ENCODE data around the gene DUSP7.

DUSP7 gene, protein sequence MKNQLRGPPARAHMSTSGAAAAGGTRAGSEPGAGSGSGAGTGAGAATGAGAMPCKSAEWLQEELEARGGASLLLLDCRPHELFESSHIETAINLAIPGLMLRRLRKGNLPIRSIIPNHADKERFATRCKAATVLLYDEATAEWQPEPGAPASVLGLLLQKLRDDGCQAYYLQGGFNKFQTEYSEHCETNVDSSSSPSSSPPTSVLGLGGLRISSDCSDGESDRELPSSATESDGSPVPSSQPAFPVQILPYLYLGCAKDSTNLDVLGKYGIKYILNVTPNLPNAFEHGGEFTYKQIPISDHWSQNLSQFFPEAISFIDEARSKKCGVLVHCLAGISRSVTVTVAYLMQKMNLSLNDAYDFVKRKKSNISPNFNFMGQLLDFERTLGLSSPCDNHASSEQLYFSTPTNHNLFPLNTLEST

DNA sequence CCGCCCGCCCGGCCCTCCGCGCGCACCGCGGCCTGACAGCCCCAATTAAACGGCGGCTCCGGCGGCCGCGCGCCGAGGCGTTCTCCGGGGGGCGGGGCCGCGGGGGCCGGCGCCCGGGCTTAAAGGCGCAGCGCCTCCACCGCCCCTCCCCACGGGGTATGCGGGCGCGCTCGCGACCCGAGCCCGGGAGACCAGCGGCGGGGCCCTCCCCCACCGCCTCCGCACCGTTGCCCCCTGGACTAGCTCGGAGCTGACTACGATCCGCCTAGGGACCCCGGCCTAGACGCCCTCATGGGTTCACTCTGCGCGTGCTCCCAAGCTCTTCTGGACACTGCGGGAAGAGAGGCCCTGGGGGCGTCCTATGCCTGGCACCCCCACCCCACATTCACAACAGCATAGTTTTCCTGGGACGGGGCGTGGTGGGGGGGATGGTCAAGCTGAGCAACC lies at the start of gene DUSP7:
Gene DUSP7 (minus strand): TSS at position 51 of the 447 bp plus-strand sequence. CDS start 205 bp downstream, outside the sequence.
- DNase-seq (ENCODE audit: low read depth in 2 of 3, low spot score in 2 of 3), result peak; percentile 36 to 54 (median 44)

DNA sequence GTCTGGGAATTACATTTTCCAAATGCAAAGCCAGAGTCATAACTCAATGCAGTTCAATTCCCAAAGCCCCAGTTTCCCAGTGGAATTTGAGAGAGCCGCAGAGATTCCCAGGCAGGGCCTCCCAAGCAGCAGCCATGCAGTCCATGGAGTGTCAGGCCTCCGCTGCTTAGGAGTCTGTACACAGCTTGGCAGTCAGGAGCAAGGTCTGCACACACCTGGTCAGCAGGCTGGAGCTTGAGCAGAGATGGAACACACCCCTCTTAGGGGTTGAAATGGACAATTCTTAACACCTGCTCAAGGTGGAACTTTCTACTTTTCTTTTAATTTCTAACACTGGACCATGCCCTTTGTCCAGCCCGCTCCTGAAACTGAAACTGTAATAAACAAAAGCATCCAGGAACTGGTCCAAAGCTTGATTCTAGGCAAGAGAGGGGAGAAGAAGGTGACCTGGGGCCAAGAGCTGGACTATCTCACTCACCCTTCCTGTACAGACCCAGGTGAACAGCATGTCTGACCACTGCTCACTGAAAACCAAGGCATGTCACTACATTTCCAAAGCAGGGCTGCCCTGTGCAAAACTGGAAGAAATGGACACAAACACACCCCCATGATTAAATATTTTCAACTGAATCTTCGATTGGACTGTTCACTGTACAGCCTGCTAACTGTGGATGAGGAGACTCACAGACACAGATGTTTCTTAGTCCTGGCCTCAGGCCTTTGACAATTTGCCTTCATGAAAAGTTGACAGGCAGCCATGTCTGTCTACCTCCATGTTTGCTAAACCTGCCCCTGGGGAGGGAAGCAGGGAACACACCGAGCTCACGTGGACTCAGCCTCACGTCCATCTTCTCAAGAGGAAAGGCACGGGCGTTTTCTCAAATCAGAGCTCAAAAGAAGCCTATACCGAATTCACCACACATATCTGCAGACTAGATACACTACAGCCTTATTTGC lies 48.6 kb upstream of the DUSP7 start:
- DNase-seq (ENCODE audit: low read depth in 2 of 3, low spot score in 2 of 3), result no peak

DNA sequence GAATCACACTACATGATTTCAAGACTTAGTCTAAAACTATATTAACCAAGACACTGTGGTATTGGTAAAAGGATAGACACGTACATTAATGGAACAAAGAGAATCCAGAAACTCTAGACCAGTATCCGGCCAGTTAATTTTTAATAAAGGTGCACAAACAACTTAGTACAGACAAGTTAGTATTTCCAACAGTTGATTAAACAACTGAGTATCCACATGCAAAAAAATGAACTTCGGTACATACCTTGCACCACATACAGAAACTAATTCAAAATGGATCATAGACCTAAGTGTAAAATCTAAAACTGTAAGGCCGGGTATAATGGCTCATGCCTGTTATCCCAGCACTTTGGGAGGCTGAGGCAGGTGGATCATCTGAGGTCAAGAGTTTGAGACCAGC lies 46.6 kb upstream of the DUSP7 start:
- DNase-seq (ENCODE audit: low read depth in 2 of 3, low spot score in 2 of 3), result no peak

DNA sequence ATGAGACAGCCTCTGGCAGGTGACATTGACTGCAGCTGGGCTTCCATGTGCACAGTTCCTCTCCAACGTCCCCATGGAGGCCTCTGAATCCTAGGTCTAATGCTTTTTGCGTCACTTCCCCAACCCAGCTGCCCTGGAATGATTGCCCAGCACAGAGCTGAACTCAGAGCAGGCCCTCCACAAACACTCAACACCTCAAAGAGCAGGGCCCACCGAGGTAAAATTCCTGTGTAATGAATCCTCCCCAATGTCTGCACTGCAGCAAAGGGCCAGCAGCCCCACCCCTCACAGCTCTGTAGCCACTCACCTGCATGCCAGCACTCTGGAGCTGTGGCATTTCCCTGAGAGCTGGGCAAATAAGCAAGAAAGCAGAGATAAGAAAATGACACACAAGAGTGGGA lies 42.6 kb upstream of the DUSP7 start:
- DNase-seq (ENCODE audit: low read depth in 2 of 3, low spot score in 2 of 3), result no peak

DNA sequence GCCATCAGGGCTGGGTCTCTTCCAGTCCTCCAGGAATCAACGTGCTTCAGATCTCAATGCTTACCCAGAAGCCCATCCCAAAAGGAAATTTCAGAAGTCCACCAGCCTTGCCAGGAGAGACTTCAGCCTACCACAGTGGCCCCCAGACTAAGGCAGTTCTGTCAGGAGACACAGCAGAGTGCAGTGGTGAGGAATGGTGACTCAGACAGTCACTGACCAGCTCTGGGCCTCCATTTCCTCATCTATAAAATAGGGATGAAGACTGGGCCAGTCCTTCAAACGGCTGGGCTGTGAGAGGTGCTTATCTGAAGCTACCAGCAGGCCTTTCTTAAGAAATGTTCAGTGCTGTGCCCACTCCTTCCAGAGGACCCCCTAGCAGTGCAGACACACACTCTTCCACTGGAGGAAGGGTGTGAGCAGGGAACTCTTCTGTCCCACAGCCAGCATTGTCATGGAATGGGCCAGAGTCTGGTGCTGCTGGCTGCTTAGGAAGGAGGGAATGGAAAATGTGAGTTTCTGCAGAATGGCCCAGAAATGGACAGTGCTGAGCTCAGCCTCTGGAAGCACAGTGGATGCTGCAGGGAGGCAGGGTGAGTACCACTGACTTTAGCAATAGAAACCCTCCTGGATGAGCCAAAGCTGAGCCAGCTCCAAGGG lies 41.6 kb upstream of the DUSP7 start:
- no peak for DNase-seq (ENCODE audit: low read depth in 2 of 3, low spot score in 2 of 3)

DNA sequence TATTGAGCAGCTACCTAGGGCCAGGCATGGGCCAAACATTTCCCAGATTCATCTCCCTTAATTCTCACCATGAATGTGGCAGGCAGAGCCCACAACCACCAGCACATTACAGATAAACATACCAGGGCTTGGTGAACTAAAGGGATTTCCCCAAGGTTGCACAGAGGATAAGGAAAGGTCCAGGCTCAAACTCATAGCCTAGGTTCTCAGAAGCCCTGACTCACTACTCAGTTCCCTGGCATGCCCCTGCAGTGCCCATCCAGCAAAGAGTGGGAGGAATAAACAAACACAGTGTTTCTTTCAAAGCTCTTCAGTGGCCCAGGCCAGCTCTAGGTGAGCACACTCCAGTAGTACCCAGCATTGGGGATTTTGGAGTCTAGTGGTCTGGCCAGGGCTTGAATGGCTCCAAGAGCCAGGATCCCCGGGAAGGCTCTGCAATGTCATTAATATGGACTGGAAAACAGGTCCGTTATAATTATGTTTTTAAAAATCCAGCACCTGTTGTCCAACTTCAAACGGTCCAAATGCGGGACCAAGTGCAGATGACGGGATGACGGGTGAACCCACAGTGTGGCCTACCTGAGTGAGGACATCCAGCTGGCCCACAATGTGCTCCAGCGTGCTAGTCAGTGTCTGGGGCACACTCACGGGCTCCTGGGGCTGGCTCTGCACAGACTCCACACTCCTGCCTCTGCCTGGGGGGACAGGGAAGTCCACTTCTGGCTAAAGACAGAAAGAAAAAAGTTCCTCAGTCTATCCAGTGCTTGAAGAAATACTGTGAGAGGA lies 39.8 kb upstream of the DUSP7 start:
- no peak for DNase-seq (ENCODE audit: low read depth in 2 of 3, low spot score in 2 of 3)

DNA sequence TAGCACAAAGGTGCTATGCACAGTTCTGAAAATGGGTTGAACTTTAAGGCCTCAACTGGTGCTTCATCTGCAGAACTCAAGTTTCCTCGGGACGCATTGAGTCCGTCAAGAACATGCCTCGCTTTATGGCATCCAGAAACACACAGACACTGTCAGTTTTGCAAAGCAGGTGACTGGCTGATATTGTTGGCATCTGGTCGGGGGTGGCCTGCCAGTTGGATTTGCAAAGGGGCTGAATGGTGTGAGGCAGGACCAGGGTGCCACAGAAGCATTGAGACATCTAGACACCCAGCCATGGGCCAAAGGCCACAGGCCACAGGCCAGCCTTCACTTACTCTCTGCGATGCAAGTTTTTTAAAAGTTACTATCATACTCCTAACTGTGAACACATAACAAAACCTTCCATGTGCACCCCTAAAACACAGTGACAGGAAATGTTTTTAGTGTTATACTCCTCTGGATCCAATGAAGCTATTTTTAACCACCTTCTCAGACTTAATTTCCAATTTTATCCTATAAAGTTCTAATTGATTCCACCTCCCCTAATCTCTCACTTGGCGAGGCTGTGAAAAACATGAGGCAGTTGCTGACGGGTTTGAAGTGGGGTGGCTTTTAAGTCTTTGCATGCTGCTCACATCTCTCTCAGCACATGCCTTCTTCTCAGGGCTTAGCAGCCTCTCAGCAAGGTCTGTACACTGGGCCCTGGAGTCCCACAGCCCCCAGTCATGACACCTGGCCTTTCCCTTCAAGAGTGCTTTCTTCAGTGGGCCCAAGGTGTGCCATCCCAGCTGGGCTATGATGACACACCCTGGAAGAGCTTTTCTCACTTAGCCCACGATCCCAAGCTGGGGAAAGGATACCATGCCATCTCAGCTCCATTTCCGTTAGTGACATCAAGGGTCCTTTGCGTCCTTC lies 38.5 kb upstream of the DUSP7 start:
- DNase-seq (ENCODE audit: low read depth in 2 of 3, low spot score in 2 of 3), result no peak

DNA sequence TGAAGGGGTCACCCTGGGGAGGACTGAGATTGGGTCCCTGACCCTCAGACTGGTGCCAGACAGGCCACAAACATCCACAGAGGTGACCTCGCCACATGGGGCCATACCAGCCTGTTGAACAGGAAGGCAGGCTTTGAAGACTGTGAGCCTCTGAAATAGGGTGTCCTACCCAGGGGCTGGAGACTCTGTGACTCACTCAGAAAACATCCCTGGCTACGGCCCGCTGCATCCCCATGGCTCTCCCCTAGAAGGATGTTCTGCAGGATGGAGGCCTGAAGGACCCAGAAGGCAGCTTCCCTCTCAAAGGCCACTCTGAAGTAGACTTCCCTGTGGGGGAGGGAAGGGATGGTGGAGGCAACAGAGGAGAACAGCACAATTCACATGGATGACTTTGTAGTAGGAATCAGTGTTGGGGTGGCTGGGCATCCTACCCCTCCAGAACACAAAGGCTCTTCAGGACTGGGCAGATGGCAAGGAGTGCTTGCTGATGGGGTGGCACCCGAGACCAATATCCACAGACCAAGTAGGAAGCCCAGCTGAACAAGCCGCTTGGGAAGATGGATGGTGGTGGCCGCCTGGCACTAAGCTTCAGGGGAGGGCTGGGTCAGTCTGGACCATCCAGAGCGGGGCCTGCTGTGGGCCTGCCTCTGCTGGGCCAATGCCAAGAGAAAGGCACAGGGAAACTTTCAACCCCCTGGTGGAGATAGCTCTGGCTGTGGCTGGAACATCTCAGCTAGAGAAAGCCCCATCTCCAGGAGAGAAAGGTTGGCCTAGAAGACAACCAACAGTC lies 37.6 kb upstream of the DUSP7 start:
- no peak for DNase-seq (ENCODE audit: low read depth in 2 of 3, low spot score in 2 of 3)

DNA sequence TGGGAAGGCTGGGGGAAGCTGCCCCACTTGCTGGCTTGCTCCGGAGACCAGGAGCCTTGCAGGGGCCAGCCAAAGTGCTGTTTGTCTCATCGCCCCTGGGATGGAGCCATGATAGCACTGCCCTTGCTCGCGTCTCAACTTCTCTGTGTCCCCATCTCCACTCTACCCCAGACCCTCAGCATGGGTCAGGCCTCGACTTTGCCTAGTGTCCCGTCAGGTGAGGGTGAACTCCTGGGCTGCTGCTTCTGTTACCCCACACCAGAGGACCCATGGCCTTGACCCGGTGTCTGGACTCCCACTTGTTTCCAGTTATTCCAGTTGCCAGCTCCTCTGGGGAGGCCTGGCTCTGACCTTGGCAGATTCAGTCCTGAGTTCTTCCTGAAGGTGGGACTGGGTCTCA lies 36.5 kb upstream of the DUSP7 start:
- no peak for DNase-seq (ENCODE audit: low read depth in 2 of 3, low spot score in 2 of 3)

DNA sequence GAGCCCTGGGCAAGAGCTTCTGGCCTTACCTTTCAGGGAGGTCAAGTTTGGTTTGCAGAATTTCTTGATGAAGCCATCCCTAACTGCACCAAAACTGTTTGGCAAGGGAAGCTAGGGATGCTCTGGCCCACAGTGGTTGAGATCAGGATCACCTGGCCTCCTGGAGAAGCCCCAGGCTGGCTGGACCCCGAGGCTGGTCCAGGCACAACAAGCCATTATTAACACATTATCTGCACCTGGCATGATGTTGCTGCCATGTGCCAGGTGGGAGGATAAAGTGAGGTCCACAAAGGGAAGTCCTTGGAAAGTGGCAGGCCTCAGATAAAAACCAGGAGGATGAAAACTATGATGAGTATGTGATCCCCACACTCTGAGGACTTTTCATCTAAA lies 35.9 kb upstream of the DUSP7 start:
- DNase-seq (ENCODE audit: low read depth in 2 of 3, low spot score in 2 of 3), result no peak

DNA sequence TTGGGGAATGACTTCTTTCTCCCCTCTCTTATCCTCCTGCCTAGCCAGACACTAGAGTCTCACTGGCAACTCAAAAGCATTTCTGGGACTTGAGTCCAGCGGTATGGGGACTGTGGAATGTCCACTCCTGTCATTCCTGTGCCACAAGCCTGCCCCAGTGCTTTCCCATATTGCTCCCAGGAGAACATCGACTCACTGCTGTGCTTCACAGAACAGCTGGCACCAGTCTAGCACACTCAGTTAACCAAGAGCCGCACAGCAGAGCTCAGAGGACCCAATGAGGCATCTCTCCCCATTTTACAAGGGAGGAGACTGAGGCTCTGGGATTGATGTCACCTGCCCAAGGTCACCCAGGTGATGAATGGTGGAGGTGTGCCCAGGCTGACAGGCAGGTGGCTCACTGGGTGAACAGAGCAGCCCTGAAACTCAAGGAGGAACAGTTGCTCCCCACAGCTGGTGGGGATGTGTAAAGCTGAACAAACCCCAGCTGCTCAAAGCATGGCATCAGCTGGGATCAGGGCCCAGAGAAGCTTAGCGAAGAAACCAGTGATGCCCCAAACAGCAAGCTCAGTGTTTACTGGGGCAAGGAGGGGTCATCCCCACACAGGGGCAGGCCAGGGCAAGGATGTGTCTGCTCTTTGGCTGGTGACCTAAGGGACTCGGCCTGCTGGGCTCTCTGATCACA lies 35.4 kb upstream of the DUSP7 start:
- DNase-seq (ENCODE audit: low read depth in 2 of 3, low spot score in 2 of 3), result no peak

DNA sequence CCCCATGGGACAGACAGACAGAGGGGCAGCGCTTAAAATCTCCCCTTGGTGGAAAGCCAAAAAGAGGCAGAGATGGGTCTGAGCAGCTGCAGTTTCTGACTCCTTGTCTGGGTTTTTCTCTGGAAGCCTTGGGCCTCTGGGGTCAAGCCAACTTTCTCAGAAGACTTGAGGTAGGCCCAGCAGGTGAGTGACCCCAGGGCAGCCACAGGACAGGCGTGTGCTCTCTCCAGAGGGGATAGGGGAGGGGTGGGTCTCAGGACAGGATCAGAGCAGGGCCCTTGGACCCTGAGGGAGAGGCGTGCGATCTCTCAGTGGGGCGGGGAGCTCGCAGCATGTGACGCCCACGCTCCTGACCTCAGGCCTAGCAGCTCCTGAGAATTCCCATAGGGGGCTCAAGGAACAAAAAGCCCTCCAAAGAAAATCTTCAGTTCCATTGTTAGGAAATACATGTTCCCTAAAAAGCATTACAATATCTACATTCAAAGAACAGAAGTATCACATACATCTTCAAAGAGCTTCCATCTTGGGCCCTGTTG lies 34.6 kb upstream of the DUSP7 start:
- no peak for DNase-seq (ENCODE audit: low read depth in 2 of 3, low spot score in 2 of 3)

DNA sequence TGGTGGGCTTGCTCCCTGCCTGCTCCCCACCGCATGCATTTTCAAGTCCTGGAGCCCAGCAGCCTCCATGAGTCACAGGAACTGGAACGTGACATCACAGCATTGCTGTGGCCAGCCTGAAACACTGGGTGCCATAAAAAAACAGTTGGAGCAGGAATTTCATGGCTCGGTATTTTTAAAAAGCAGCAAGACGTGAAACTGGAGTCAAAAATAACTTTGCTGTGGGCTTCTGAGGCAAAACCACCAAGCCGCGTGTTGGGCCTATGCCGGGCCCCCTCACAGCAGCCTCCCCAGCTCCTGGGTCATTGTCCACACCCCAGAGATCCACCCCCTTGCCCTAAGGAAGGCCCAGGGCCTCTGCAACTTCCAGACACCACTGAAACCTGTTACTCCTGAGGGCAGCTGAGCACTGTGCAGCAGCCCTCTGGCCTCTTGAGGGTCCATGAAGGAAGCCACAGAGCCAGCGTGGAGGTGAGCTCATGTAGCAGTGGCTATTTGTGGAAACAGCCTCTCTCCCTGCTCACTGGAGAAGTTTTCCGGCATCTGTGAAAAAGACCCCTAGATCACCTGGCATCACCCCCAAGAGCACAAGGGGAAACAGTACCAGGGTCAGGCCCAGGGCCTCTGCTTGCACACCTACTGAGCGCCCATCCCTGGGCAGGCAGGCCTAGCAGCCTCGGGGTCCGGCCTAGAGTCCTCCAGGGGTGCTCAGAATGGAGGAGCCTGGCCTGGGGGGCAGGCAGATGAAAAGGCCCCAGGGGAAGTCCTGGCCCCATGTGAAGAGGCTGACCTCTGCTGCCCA lies 34.0 kb upstream of the DUSP7 start:
- no peak for DNase-seq (ENCODE audit: low read depth in 2 of 3, low spot score in 2 of 3)

DNA sequence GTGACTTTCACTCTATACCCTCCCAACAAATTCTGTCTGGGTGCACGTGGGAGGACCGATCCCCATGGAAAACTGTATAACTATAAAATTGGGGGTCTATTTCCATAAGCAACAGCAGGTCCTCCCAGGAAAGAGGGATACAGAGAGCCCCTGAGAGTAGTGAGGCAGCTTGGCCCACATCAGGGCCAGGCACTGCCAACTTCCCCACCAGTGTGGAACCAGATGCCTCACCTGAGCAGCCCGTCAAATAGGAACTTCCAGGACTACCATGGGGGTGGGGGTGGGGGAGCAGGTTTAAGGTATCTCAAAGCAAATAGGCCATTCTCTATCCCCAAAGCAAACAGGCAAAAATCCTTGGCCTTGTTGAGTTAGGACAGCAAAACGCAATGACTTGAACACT lies 33.3 kb upstream of the DUSP7 start:
- DNase-seq (ENCODE audit: low read depth in 2 of 3, low spot score in 2 of 3), result no peak

DNA sequence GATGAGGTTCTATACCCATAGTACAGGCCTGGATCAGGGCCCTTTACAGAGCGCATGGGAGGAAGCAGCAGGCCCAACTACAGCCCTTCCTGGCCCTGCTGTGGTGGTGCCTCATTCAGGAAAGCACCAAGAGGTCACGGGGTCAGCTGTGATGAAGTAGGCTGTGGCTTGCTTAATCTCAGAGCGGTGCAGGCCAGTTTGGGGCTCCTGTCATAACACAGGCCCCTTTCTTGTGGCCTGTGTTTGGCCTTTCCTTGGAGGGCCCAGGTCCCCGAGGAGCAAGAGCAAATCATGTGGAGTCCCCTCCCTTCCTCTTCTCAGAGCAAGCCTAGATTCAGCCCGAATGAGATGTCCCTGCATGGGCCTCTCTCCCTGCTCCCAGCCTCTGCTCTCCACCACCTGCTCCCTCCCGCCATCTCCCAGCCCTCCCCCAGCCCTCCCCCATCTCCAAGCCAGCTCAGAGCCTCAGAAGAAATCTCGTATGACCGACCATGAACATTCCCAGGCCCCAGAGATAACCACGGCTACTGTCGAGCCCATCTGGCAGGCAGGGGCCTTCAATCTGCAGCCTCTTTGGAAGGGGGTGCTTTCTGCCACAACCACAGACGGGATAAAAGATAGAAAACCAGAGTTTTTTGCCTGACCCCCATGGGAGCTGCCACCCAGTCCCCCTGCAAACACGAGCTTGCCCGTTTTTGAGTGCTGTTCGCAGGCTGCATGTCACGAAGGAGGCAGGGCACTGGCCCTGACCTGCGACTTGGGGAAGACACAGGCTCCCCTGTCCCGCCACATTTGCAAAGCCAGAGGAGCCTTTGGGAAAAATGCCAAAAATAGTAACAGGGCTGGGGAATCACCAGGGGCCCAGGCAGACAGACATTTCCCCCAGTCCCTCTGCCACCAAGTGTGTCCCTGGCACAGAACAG lies 32.3 kb upstream of the DUSP7 start:
- no peak for DNase-seq (ENCODE audit: low read depth in 2 of 3, low spot score in 2 of 3)

DNA sequence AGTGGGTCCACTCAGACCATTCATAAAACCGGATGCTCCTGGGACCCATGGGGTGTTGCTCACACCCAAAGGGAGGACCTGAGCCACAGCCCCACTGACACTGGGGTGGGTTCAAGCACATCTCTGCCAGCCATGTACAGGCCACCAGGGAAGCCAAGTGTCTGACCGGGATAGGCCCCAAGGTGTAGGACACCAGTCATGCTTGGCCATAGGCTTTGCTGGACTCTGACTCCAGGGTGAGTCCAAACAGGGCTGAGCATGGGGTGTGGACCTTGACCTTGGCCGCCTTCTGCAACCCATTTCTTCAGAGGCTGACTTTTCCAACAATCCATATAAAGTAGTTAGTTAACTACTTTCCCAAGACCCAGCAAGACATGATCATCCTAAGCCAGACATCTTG lies 31.4 kb upstream of the DUSP7 start:
- no peak for DNase-seq (ENCODE audit: low read depth in 2 of 3, low spot score in 2 of 3)

Data from activated CD8-positive, alpha-beta memory T cell treated with anti-CD3 and anti-CD28 coated beads for 48 hours (primary cell).